ENCODE measurements around the gene ZDHHC15.
A peak's percentile ranks its signal among the peaks of the same experiment; 100 is the strongest.
"Not testable (repeated sequence)": the region's sequence is repeated elsewhere in the genome, so short reads cannot be mapped to it uniquely, and the experiment has no call there.

ZDHHC15 gene, protein sequence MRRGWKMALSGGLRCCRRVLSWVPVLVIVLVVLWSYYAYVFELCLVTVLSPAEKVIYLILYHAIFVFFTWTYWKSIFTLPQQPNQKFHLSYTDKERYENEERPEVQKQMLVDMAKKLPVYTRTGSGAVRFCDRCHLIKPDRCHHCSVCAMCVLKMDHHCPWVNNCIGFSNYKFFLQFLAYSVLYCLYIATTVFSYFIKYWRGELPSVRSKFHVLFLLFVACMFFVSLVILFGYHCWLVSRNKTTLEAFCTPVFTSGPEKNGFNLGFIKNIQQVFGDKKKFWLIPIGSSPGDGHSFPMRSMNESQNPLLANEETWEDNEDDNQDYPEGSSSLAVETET
- 0 to 0.10 (median 0) reads per million in 18 experiments for total RNA-seq

GRCh38 chrX:75522565-75523431 is at the start of gene ZDHHC15:
TSS of gene ZDHHC15 (minus strand) at chrX:75523037. CDS start at chrX:75523024, 13 bp downstream.
- peak; percentile 13 to 14 for DNase-seq

GRCh38 chrX:75560544-75560943 is 37.7 kb upstream of the ZDHHC15 start:
- not testable (repeated sequence) for DNase-seq

- peak; percentile 20 to 29 for DNase-seq
Measured at GRCh38 chrX:75547783-75548182, 24.9 kb upstream of the ZDHHC15 start.

- DNase-seq, result no peak
Measured at GRCh38 chrX:75546724-75547511, 24.1 kb upstream of the ZDHHC15 start.

GRCh38 chrX:75544786-75545185 is 21.9 kb upstream of the ZDHHC15 start:
- DNase-seq, result no peak

GRCh38 chrX:75483933-75484332 is 38.9 kb downstream of the ZDHHC15 start:
- no peak for DNase-seq

- not testable (repeated sequence) for DNase-seq
Measured at GRCh38 chrX:75461780-75462179, 61.1 kb downstream of the ZDHHC15 start.

- DNase-seq, result no peak
Measured at GRCh38 chrX:75421688-75422230, 101.1 kb downstream of the ZDHHC15 start.

DNA sequence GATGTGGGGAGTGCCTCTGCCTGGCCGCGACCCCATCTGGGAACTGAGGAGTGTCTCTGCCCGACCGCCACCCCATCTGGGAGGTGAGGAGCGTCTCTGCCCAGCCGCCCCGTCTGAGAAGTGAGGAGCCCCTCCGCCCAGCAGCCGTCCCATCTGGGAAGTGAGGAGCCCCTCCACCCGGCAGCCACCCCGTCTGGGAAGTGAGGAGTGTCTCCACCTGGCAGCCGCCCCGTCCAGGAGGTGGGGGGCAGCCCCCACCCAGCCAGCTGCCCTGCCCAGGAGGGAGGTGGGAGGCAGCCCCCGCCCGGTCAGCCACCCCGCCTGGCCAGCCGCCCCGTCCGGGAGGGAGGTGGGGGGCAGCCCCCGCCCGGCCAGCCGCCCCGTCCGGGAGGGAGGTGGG is 115.7 kb downstream of the ZDHHC15 start:
- not testable (repeated sequence) for DNase-seq

DNA sequence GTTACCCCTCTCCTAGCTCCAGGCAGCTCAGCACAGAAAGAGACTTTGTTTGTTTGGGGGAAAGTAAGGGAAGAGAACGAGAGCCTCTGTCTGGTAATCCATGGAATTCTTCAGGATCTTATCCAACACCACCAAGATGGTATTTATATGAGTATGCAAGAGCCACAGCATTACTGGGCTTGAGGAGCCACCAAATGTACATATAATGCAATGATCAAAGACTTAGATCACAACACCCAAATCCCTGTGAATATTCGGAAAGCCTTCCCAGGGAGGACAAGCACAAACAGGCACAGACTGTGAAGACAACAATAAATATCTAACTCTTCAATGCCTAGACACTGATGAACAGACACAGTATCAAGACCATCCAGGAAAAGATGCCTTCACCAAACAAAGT is 132.4 kb downstream of the ZDHHC15 start:
- DNase-seq, result no peak

DNA sequence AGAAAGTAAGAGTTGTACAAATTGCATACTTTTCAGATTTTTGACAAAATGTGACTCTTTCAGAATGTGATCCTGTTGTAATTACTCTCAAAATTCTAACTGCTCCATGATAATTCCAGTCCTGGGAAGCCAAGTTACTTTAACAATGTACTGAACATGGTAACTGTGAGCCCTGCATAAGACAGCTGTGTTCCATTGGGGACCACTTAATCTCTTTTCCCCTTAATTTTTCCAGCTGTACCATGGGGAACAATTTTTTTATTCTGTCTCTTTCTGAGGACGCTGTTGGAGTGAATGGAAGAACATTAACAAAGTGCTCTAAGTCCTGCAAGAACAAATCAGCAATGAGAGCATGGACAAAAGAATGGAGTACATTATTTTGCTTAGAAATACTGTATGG is 153.1 kb downstream of the ZDHHC15 start:
- DNase-seq, result no peak

DNA sequence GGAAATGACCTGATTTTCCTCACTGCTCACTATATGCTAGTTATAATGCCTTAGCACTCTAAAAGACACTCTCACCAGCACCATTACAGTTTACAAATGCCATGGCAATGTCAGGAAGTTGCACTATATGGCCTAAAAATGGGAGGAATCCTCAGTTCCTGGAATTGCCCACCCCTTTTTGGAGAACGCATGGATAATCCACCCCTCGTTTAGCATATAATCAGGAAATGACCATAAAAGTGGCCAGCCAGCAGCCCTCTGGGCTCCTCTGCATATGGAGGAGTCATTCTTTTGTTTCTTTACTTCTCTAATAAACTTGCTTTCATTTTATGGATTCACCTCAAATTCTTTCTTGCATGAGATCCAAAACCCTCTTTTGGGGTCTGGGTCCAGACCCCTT is 156.0 kb downstream of the ZDHHC15 start:
- no peak for DNase-seq

DNA sequence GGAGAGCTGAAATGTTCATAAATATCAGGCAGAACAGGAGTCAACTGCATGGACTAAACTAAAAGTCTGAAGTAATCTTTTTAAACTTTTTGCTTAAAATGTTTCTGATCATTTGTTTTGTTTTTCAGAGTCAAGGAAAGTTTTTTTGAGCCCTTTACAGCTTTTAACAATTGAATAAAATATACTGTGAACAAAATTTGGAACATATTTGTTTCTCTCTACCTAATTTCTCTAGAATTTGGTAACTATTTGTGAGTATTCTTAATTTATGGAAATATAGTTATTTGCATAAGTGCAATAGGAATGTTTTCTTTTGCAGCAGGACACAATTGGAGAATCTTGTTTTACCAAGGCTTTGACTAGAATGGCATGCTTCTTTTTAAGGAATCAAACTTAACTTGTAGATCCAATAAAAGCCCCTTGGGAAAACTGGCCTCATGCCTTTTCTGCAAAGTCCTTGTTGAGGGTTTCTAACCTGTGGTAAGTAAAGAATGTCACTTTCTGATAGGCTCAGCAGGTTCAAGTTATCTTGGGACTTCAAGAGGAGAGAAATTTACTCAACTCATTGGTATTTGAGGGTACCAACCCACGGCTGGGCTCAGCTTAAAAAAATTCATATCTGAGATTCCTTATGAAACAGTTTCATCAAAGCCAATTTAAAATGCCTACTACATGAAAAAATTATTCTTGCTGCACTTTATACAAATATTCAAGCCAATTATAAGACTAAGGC is 157.4 kb downstream of the ZDHHC15 start:
- DNase-seq, result no peak

DNA sequence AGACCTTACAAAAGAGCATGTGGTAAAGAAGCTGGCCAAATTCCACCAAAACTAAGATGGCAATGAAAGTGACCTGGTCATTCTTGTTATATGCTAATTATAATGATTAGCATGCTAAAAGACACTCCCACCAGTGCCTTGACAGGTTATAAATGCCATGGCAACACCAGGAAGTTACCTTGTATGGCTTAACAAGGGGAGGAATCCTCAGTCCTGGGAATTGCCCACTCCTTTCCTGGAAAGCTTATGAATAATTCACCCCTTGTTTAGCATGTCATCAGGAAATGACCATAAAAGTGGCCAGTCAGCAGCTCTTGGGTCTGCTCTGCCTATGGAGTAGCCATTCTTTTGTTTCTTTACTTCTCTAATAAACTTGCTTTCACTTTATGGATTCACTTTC is 161.0 kb downstream of the ZDHHC15 start:
- no peak for DNase-seq

DNA sequence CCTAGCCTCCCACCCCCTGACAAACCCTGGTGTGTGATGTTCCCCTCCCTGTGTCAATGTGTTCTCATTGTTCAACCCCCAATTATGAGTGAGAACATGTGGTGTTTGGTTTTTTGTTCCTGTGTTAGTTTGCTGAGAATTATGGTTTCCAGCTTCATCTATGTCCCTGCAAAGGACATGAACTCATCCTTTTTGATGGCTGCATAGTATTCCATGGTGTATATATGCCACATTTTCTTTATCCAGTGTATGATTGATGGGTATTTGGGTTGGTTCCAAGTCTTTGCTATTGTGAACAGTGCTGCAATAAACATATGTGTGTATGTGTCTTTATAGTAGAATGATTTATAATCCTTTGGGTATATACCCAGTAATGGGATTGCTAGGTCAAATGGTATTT is 174.2 kb downstream of the ZDHHC15 start:
- not testable (repeated sequence) for DNase-seq

- DNase-seq, result no peak
Measured at GRCh38 chrX:75337525-75337924, 185.3 kb downstream of the ZDHHC15 start.

DNA sequence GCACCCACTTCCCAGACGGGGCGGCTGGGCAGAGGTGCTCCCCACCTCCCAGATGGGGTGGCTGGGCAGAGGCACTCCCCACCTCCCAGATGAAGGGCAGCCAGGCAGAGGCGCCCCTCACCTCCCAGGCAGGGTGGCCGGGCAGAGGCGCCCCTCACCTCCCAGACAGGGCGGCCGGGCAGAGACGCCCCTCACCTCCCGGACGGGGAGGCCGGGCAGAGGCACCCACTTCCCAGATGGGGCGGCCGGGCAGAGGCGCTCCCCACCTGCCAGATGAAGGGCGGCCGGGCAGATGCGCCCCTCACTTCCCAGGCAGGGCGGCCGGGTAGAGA is 187.7 kb downstream of the ZDHHC15 start:
- DNase-seq, result no peak

GRCh38 chrX:75334407-75335126 is 188.3 kb downstream of the ZDHHC15 start:
- DNase-seq, result not testable (repeated sequence)

DNA sequence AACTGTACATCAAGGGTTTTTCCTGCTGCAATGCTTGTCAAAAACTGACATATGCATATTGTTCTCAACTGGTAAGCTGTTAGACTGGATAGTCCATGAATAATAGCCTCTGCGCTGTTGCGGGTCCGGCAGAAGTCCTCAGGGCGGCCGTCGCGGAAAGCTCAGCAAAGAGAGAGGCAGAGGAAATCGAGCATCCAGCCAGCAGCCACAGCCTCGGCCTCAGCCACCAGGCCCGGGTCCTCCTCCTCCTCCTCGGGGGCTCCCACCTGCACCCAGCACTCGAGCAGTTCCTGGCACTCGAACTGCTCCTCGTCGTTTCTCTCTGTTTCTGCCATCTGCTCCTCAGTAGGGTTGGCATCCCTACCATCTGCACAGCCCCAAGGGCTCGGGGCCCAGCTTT is 195.2 kb downstream of the ZDHHC15 start:
- DNase-seq, result no peak
